Lung (tissue), 12 donors: Measurements from ENCODE around the gene PIK3CD. TPM values are rescaled to one million over a fixed set of nuclear protein-coding genes. Genes with fewer than 3 reads are reported as not detected.

Experiments
- ATAC-seq: fragments of 200-7000 bp; cut with Tn5 transposase; one replicate; pipeline ENCODE4 v1.9.1; 2020; ENCODE audit warnings: moderate number of reproducible peaks; ENCODE audit not compliant: insufficient read depth, low FRiP score
- DNase-seq, 3 donors: peaks; one replicate each; pipeline ENCODE4 v3.0.0-alpha.2; 2013 to 2017
- H3K27ac ChIP-seq, 2 donors: one replicate each; pipeline ENCODE4 v1.5.1; 2013; ENCODE audit warnings: mild to moderate bottlenecking in 2 of 2, moderate library complexity in 2 of 2, control low read depth in 1 of 2, inconsistent platforms in 1 of 2, low read depth in 1 of 2, low read length in 1 of 2
- H3K27me3 ChIP-seq, 3 donors: one replicate each; pipeline ENCODE4 v1.5.1; 2013; ENCODE audit warnings: low read length in 2 of 3; ENCODE audit not compliant: control insufficient read depth in 3 of 3, insufficient read depth in 3 of 3
- H3K36me3 ChIP-seq, 4 donors: one replicate each; pipeline ENCODE4 v1.5.1; 2013; ENCODE audit warnings: low read length in 4 of 4, mild to moderate bottlenecking in 1 of 4, moderate library complexity in 1 of 4; ENCODE audit not compliant: control insufficient read depth in 4 of 4, insufficient read depth in 4 of 4
- H3K4me1 ChIP-seq, 5 donors: one replicate each; pipeline ENCODE4 v1.5.1; 2013; ENCODE audit warnings: low read length in 5 of 5, mild to moderate bottlenecking in 2 of 5, moderate library complexity in 1 of 5; ENCODE audit not compliant: control insufficient read depth in 5 of 5, insufficient read depth in 5 of 5
- H3K4me3 ChIP-seq: one replicate; pipeline ENCODE4 v1.5.1; 2013; ENCODE audit warnings: mild to moderate bottlenecking, control low read depth, moderate library complexity
- H3K9ac ChIP-seq, 2 donors: one replicate each; pipeline ENCODE4 v1.5.1; 2013; ENCODE audit warnings: low read length in 2 of 2, control low read depth in 1 of 2; ENCODE audit not compliant: insufficient read depth in 1 of 2
- H3K9me3 ChIP-seq, 4 donors: one replicate each; pipeline ENCODE4 v1.5.1; 2013; ENCODE audit warnings: low read length in 3 of 4, mild to moderate bottlenecking in 1 of 4, moderate library complexity in 1 of 4; ENCODE audit not compliant: control insufficient read depth in 4 of 4, insufficient read depth in 3 of 4
- CTCF ChIP-seq: IDR thresholded peaks from 2 replicates; pipeline ENCODE4 v1.5.1; 2012; ENCODE audit warnings: mild to moderate bottlenecking; ENCODE audit errors: control extremely low read depth, extremely low read depth
- WGBS, 2 donors: extraction: QIAGEN DNeasy Blood & Tissue Kit; methylation state at CpG; one replicate each; pipeline ENCODE4 v1.1.7; 2013; 5-methylcytosine and 5-hydroxymethylcytosine counted together
- polyA plus RNA-seq, 2 donors: library from polyadenylated mRNA; stranded (reverse); fragments of 200-250 nt; gene quantifications; one replicate each; pipeline ENCODE4 v1.2.1, GENCODE V29; 2013
- total RNA-seq, 2 donors: library from RNA; depleted of rRNA in 1 of 2; stranded (reverse); fragments of >200 nt in 1 of 2; gene quantifications; one replicate each; pipeline ENCODE4 v1.2.1, GENCODE V29; 2014 to 2021
- donor health status: control.
- donor health status: control.
- donor health status: Bipolar disorder and iron deficiency.
- donor health status: healthy.
- donor health status: DM: yes; HTN: yes; CAD: no.

PIK3CD gene
- total and polyA plus RNA-seq, 4 donors = 7.8 to 29.6 (median 21.8) TPM

- no peak for TF ChIP-seq CTCF
- 78 to 88% methylated on average over 6 of the region's 6 CpGs for WGBS, 2 donors
- no peak overlapping the region for H3K27ac ChIP-seq
- H3K4me3 ChIP-seq = no peak overlapping the region
- peaks cover 0 to 22% (median 17%) of the 10 kb centered on the region in 3 donors for H3K27me3 ChIP-seq
- ATAC-seq (no peak), DNase-seq (no peak)
- H3K4me1 ChIP-seq = peaks cover 0 to 24% (median 0%) of the 10 kb centered on the region in 5 donors
- H3K9ac ChIP-seq = no peak overlapping the region
- no peaks in the 10 kb centered on the region for H3K9me3 ChIP-seq
- peaks cover 0 to 2% (median 0%) of the 10 kb centered on the region in 4 donors for H3K36me3 ChIP-seq
Observed at GRCh38 chr1:9691108-9691445, 39.5 kb downstream of the PIK3CD start.

GRCh38 chr1:9691691-9692090 lies 40.2 kb downstream of the PIK3CD start:
- no peak for DNase-seq

GRCh38 chr1:9696793-9697192 lies 45.3 kb downstream of the PIK3CD start:
- Histone ChIP-seq H3K9ac (no peak overlapping the region), H3K27ac (no peak overlapping the region), H3K9me3 (no peaks in the 10 kb centered on the region), H3K4me1 (no peaks in the 10 kb centered on the region), H3K27me3 (peaks cover 0 to 3% (median 3%) of the 10 kb centered on the region in 3 donors), H3K4me3 (no peak overlapping the region), H3K36me3 (peaks cover 0 to 6% (median 0%) of the 10 kb centered on the region in 4 donors)
- 98 to 99% methylated on average over 2 of the region's 2 CpGs for WGBS, 2 donors
- no peak for DNase-seq
- no peak for TF ChIP-seq CTCF
- no peak for ATAC-seq

More at GRCh38 chr1:9691691-9692090, 40.2 kb downstream of the PIK3CD start:
- no peaks in the 10 kb centered on the region for H3K9me3 ChIP-seq
- no peak overlapping the region for H3K4me3 ChIP-seq
- ATAC-seq = no peak
- peaks cover 0 to 2% (median 0%) of the 10 kb centered on the region in 4 donors for H3K36me3 ChIP-seq
- H3K9ac ChIP-seq = no peak overlapping the region
- TF ChIP-seq CTCF = no peak
- peaks cover 0 to 24% (median 0%) of the 10 kb centered on the region in 5 donors for H3K4me1 ChIP-seq
- 76 to 81% methylated on average over 5 of the region's 5 CpGs for WGBS, 2 donors
- peaks cover 0 to 22% (median 17%) of the 10 kb centered on the region in 3 donors for H3K27me3 ChIP-seq
- no peak overlapping the region for H3K27ac ChIP-seq

- no peak for ATAC-seq
- 88 to 90% methylated on average over 7 of the region's 7 CpGs for WGBS, 2 donors
Observed at GRCh38 chr1:9699361-9699760, 47.8 kb downstream of the PIK3CD start.

More at GRCh38 chr1:9699361-9699760, 47.8 kb downstream of the PIK3CD start:
- no peak overlapping the region for H3K9ac ChIP-seq
- TF ChIP-seq CTCF = no peak
- H3K27ac ChIP-seq = no peak overlapping the region
- no peaks in the 10 kb centered on the region for H3K4me1 ChIP-seq
- no peaks in the 10 kb centered on the region for H3K9me3 ChIP-seq
- no peak for DNase-seq
- no peak overlapping the region for H3K4me3 ChIP-seq
- peaks cover 0 to 4% (median 0%) of the 10 kb centered on the region in 4 donors for H3K36me3 ChIP-seq
- H3K27me3 ChIP-seq = peaks cover 0 to 2% (median 0%) of the 10 kb centered on the region in 3 donors
